Tibial nerve (tissue), 4 donors: Measurements from ENCODE around the gene SFMBT1.

Experiments
- EP300 ChIP-seq, 2 donors: sonication (generic); formaldehyde crosslinking; IDR thresholded peaks; one replicate each; pipeline ENCODE4 v1.6.1; 2017; ENCODE audit warnings: antibody characterized with exemption in 2 of 2, mild to moderate bottlenecking in 1 of 2
- POLR2A ChIP-seq, 2 donors: fragments of 450-650 bp; IDR thresholded peaks; one replicate each; pipeline ENCODE4 v1.6.1; 2017; ENCODE audit warnings: antibody characterized with exemption in 2 of 2, mild to moderate bottlenecking in 2 of 2, moderate library complexity in 2 of 2
- TF ChIP-seq, protein P1 (sequence below), 5 experiments: fragments of 200-600 bp in 3 of 5; fragments of 450-650 bp in 2 of 5; sonication (generic) in 3 of 5; IDR thresholded peaks; one replicate each; pipeline ENCODE4 v1.5.1; 2016 to 2019; ENCODE audit warnings: antibody characterized with exemption in 5 of 5, mild to moderate bottlenecking in 3 of 5, moderate library complexity in 2 of 5

DNA sequence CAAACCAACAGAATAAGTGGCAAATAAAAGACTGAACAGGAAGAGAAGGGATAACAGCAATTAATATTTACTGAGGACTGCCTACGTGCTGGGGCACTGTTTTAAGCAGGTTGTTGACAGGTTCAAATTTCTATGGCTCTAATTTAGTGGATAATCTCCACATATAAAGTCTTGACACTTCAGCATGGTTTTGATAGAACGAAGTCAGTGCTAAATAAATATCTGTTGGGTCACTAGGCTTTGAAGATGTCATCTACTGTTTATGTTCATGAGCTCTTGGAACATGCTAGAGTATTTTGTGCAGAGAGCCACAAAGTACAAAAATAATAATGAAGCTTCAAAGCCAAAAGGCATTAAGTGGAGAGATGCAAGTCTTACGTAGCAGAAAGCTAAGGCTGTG, 74.0 kb downstream of the SFMBT1 start:
- TF ChIP-seq, protein P1, sequence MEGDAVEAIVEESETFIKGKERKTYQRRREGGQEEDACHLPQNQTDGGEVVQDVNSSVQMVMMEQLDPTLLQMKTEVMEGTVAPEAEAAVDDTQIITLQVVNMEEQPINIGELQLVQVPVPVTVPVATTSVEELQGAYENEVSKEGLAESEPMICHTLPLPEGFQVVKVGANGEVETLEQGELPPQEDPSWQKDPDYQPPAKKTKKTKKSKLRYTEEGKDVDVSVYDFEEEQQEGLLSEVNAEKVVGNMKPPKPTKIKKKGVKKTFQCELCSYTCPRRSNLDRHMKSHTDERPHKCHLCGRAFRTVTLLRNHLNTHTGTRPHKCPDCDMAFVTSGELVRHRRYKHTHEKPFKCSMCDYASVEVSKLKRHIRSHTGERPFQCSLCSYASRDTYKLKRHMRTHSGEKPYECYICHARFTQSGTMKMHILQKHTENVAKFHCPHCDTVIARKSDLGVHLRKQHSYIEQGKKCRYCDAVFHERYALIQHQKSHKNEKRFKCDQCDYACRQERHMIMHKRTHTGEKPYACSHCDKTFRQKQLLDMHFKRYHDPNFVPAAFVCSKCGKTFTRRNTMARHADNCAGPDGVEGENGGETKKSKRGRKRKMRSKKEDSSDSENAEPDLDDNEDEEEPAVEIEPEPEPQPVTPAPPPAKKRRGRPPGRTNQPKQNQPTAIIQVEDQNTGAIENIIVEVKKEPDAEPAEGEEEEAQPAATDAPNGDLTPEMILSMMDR (IDR thresholded peaks at IDR 0.05) = no peak
- TF ChIP-seq POLR2A (IDR thresholded peaks at IDR 0.05) (no peak), EP300 (IDR thresholded peaks at IDR 0.05) (no peak)
